ENCODE measurements around the gene RFTN1. TPM values are rescaled to one million over a fixed set of nuclear protein-coding genes. Genes with fewer than 3 reads are reported as not detected.

RFTN1 gene
- polyA plus RNA-seq, 3 donors: 17.4 to 28.0 (median 27.2) TPM

- peaks cover 0 to 3% (median 2%) of the 10 kb centered on the region in 3 donors for H3K27me3 Mint-ChIP-seq (ENCODE audit: low read depth in 3 of 3)
- 88% methylated on average over 1 of the region's 4 CpGs for WGBS (ENCODE audit: insufficient coverage)
- intact Hi-C loops (cut with micrococcal nuclease): no loop called here
- H3K9me3 ChIP-seq (replicated peaks in 1 of 2; ENCODE audit: control insufficient read depth in 1 of 2, insufficient read depth in 1 of 2, low read length in 2 of 2): no peaks in the 10 kb centered on the region
- no peak overlapping the region for H2AFZ ChIP-seq (ENCODE audit: insufficient read depth, low read depth, low read length, poor library complexity, severe bottlenecking)
- no peaks in the 10 kb centered on the region for H3K79me2 ChIP-seq (ENCODE audit: insufficient read depth, low read length)
- H3K4me2 ChIP-seq (replicated peaks; ENCODE audit: extremely low read depth, low read length, poor library complexity, severe bottlenecking): no peak overlapping the region
- no peak overlapping the region for H3K27ac Mint-ChIP-seq
- H3K4me3 ChIP-seq (replicated peaks in 1 of 3; ENCODE audit: low read depth in 2 of 3, low read length in 3 of 3): no peak overlapping the region
- H3K4me1 ChIP-seq (ENCODE audit: control insufficient read depth in 1 of 2, insufficient read depth in 2 of 2, low read length in 2 of 2): no peaks in the 10 kb centered on the region
- H3K36me3 ChIP-seq (replicated peaks in 1 of 2; ENCODE audit: control insufficient read depth in 1 of 2, insufficient read depth in 2 of 2, low read length in 2 of 2): no peaks in the 10 kb centered on the region
- no peak overlapping the region for H3K27ac ChIP-seq (ENCODE audit: low read depth in 1 of 2, low read length in 2 of 2)
- no peak overlapping the region for H3K4me3 Mint-ChIP-seq
- H3K36me3 Mint-ChIP-seq: no peaks in the 10 kb centered on the region
- peaks cover 2% of the 10 kb centered on the region for H3K4me1 Mint-ChIP-seq
- TF ChIP-seq CTCF (IDR thresholded peaks at IDR 0.05): no peak
- H3K9me3 Mint-ChIP-seq: no peaks in the 10 kb centered on the region
- no peak for DNase-seq
- no peak overlapping the region for H3K9ac ChIP-seq (ENCODE audit: insufficient read depth, low read length, poor library complexity, severe bottlenecking)
- no peaks in the 10 kb centered on the region for H4K20me1 ChIP-seq (ENCODE audit: insufficient read depth, low read length)
- H3K27me3 ChIP-seq (ENCODE audit: control insufficient read depth in 2 of 2, insufficient read depth in 2 of 2, low read length in 2 of 2): no peaks in the 10 kb centered on the region
Measured at GRCh38 chr3:16547561-16548357, 34.3 kb upstream of the RFTN1 start.

- 83% methylated on average over 9 of the region's 12 CpGs for WGBS (ENCODE audit: insufficient coverage)
- no peak overlapping the region for H3K27ac ChIP-seq (ENCODE audit: low read depth in 1 of 2, low read length in 2 of 2)
- no peaks in the 10 kb centered on the region for H3K79me2 ChIP-seq (ENCODE audit: insufficient read depth, low read length)
- TF ChIP-seq CTCF (IDR thresholded peaks at IDR 0.05): no peak
- Mint-ChIP-seq H3K27ac (peak overlapping the region in 1 of 7 donors; percentile 25), H3K36me3 (no peaks in the 10 kb centered on the region), H3K9me3 (no peaks in the 10 kb centered on the region), H3K4me1 (peaks cover 2% of the 10 kb centered on the region), H3K4me3 (no peak overlapping the region), H3K27me3 (ENCODE audit: low read depth in 3 of 3) (peaks cover 0 to 3% (median 3%) of the 10 kb centered on the region in 3 donors)
- H3K9ac ChIP-seq (ENCODE audit: insufficient read depth, low read length, poor library complexity, severe bottlenecking): no peak overlapping the region
- intact Hi-C loops (cut with micrococcal nuclease): no loop called here
- H3K4me3 ChIP-seq (replicated peaks in 1 of 3; ENCODE audit: low read depth in 2 of 3, low read length in 3 of 3): no peak overlapping the region
- no peaks in the 10 kb centered on the region for H3K27me3 ChIP-seq (ENCODE audit: control insufficient read depth in 2 of 2, insufficient read depth in 2 of 2, low read length in 2 of 2)
- H3K9me3 ChIP-seq (replicated peaks in 1 of 2; ENCODE audit: control insufficient read depth in 1 of 2, insufficient read depth in 1 of 2, low read length in 2 of 2): no peaks in the 10 kb centered on the region
- H3K4me1 ChIP-seq (ENCODE audit: control insufficient read depth in 1 of 2, insufficient read depth in 2 of 2, low read length in 2 of 2): no peaks in the 10 kb centered on the region
- H3K4me2 ChIP-seq (replicated peaks; ENCODE audit: extremely low read depth, low read length, poor library complexity, severe bottlenecking): no peak overlapping the region
- no peaks in the 10 kb centered on the region for H4K20me1 ChIP-seq (ENCODE audit: insufficient read depth, low read length)
- no peaks in the 10 kb centered on the region for H3K36me3 ChIP-seq (replicated peaks in 1 of 2; ENCODE audit: control insufficient read depth in 1 of 2, insufficient read depth in 2 of 2, low read length in 2 of 2)
- no peak overlapping the region for H2AFZ ChIP-seq (ENCODE audit: insufficient read depth, low read depth, low read length, poor library complexity, severe bottlenecking)
- DNase-seq: no peak
Measured at GRCh38 chr3:16546186-16547010, 32.9 kb upstream of the RFTN1 start.
